MM.1S (cell line): ENCODE data around the gene SCFD2.
"Not testable (repeated sequence)": the region's sequence is repeated elsewhere in the genome, so short reads cannot be mapped to it uniquely, and the experiment has no call there.

ENCODE experiments used
- DNase-seq: peaks from one replicate; pipeline ENCODE4 v3.0.0-alpha.2; 2015
- H2AFZ ChIP-seq: fragments of 300-600 bp; sonication (generic); 2 replicates; pipeline ENCODE4 v1.6.0; 2016; ENCODE audit warnings: antibody characterized with exemption, low read length
- H3F3A ChIP-seq: fragments of 300-600 bp; sonication (generic); 2 replicates; pipeline ENCODE4 v1.6.1; 2016; ENCODE audit warnings: mild to moderate bottlenecking, antibody characterized with exemption, low read length, moderate library complexity, mixed read lengths; ENCODE audit not compliant: insufficient read depth
- H3K27ac ChIP-seq: fragments of 300-600 bp; sonication (generic); 2 replicates; pipeline ENCODE4 v1.5.1; 2016; ENCODE audit warnings: mild to moderate bottlenecking, low read length
- H3K27me3 ChIP-seq: fragments of 300-600 bp; sonication (generic); replicated peaks from 2 replicates; pipeline ENCODE4 v1.6.0; 2016; ENCODE audit warnings: low read length; ENCODE audit not compliant: insufficient read depth
- H3K36me3 ChIP-seq: fragments of 300-600 bp; sonication (generic); replicated peaks from 2 replicates; pipeline ENCODE4 v1.6.1; 2016; ENCODE audit warnings: mild to moderate bottlenecking, low read length, mixed read lengths; ENCODE audit not compliant: insufficient read depth
- H3K4me1 ChIP-seq: fragments of 300-600 bp; sonication (generic); 2 replicates; pipeline ENCODE4 v1.6.1; 2016; ENCODE audit warnings: low read length, mixed read lengths
- H3K4me2 ChIP-seq: fragments of 300-600 bp; sonication (generic); 2 replicates; pipeline ENCODE4 v1.6.0; 2016; ENCODE audit warnings: low read depth, low read length
- H3K4me3 ChIP-seq: fragments of 300-600 bp; sonication (generic); 2 replicates; pipeline ENCODE4 v1.5.1; 2016; ENCODE audit warnings: low read length, mixed read lengths
- H3K79me2 ChIP-seq: fragments of 300-600 bp; sonication (generic); 2 replicates; pipeline ENCODE4 v1.6.1; 2016; ENCODE audit warnings: mixed run types, low read length, mixed read lengths
- H3K9ac ChIP-seq: fragments of 300-600 bp; sonication (generic); 2 replicates; pipeline ENCODE4 v1.6.1; 2016; ENCODE audit warnings: low read length, mixed read lengths
- H3K9me2 ChIP-seq: fragments of 300-600 bp; sonication (generic); replicated peaks from 2 replicates; pipeline ENCODE4 v1.6.1; 2016; ENCODE audit warnings: mild to moderate bottlenecking, low read length, mixed read lengths; ENCODE audit not compliant: insufficient read depth
- H3K9me3 ChIP-seq: fragments of 300-600 bp; sonication (generic); replicated peaks from 2 replicates; pipeline ENCODE4 v1.6.1; 2016; ENCODE audit warnings: mild to moderate bottlenecking, low read length, mixed read lengths; ENCODE audit not compliant: insufficient read depth
- H4K20me1 ChIP-seq: fragments of 300-600 bp; sonication (generic); 2 replicates; pipeline ENCODE4 v1.6.1; 2016; ENCODE audit warnings: mild to moderate bottlenecking, low read length, moderate library complexity, mixed read lengths; ENCODE audit not compliant: insufficient read depth
- EZH2 ChIP-seq: fragments of 300-600 bp; sonication (generic); optimal IDR thresholded peaks from 2 replicates; pipeline ENCODE3; 2017; ENCODE audit warnings: low read depth, mild to moderate bottlenecking, antibody characterized with exemption, low read length, mixed read lengths
- EZH2phosphoT487 ChIP-seq: fragments of 300-600 bp; sonication (generic); IDR thresholded peaks from 2 replicates; pipeline ENCODE4 v1.6.1; 2018; ENCODE audit warnings: antibody characterized with exemption, low read length
- TF ChIP-seq, protein P1 (sequence below): fragments of 300-600 bp; sonication (generic); IDR thresholded peaks from 2 replicates; pipeline ENCODE4 v1.5.1; 2016; ENCODE audit warnings: antibody characterized with exemption, low read length, mixed read lengths

SCFD2 gene

DNA sequence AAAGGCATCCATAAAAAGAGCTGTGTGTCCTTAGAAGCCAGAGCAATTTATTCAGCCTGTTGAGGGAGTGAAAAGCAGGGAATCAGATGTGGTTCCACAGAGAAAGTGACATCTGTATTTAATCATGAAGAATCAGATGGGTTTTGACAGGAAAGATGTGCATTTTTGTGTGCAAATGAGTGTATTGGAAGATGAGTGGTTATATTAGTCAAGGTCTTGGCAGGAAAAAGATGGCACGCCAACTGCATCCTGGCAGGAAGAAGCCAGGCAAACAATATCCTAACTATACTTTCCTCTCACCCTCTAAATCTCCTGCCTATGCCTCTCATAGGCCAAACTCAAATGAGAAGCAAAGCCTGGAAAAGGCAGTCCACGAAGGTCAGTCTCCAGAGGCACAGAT, 59.1 kb downstream of the SCFD2 start:
- no peaks in the 10 kb centered on the region for H3K4me1 ChIP-seq
- no peaks in the 10 kb centered on the region for H4K20me1 ChIP-seq
- H3K27ac ChIP-seq = no peak overlapping the region
- no peak overlapping the region for H3K4me2 ChIP-seq
- no peaks in the 10 kb centered on the region for H3K27me3 ChIP-seq
- H2AFZ ChIP-seq = no peak overlapping the region
- TF ChIP-seq EZH2 = no peak
- TF ChIP-seq EZH2phosphoT487 = no peak
- TF ChIP-seq, protein P1, sequence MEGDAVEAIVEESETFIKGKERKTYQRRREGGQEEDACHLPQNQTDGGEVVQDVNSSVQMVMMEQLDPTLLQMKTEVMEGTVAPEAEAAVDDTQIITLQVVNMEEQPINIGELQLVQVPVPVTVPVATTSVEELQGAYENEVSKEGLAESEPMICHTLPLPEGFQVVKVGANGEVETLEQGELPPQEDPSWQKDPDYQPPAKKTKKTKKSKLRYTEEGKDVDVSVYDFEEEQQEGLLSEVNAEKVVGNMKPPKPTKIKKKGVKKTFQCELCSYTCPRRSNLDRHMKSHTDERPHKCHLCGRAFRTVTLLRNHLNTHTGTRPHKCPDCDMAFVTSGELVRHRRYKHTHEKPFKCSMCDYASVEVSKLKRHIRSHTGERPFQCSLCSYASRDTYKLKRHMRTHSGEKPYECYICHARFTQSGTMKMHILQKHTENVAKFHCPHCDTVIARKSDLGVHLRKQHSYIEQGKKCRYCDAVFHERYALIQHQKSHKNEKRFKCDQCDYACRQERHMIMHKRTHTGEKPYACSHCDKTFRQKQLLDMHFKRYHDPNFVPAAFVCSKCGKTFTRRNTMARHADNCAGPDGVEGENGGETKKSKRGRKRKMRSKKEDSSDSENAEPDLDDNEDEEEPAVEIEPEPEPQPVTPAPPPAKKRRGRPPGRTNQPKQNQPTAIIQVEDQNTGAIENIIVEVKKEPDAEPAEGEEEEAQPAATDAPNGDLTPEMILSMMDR = no peak
- no peaks in the 10 kb centered on the region for H3K9me2 ChIP-seq
- H3K79me2 ChIP-seq = 0 out of 2 replicates have a peak, but pooled peaks cover 12% of the 10 kb centered on the region
- H3K9ac ChIP-seq = no peak overlapping the region
- H3F3A ChIP-seq = no peaks in the 10 kb centered on the region
- DNase-seq = no peak
- no peak overlapping the region for H3K4me3 ChIP-seq
- H3K36me3 ChIP-seq = no peaks in the 10 kb centered on the region
- no peaks in the 10 kb centered on the region for H3K9me3 ChIP-seq

DNA sequence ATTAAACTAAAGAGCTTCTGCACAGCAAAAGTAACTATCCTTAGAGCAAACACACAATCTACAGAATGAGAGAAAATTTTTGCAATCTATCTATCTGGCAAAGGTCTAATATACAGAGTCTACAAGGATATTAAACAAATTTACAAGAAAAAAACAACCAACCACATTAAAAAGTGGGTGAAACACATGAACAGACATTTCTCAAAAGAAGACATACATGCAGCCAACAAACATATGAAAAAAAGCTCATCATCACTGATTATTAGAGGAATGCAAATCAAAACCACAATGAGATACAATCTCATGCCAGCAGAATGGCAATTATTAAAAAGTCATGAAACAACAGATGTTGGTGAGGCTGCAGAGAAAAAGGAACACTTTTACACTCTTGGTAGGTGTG, 73.7 kb downstream of the SCFD2 start:
- H4K20me1 ChIP-seq, H3K4me1 ChIP-seq, H3K4me2 ChIP-seq, H3K4me3 ChIP-seq, H3K36me3 ChIP-seq, H3F3A ChIP-seq, DNase-seq, H3K27me3 ChIP-seq, H3K27ac ChIP-seq, H2AFZ ChIP-seq, H3K9me2 ChIP-seq, H3K9me3 ChIP-seq, H3K9ac ChIP-seq: not testable (repeated sequence)
- peaks cover 32% of the 10 kb centered on the region for H3K79me2 ChIP-seq

DNA sequence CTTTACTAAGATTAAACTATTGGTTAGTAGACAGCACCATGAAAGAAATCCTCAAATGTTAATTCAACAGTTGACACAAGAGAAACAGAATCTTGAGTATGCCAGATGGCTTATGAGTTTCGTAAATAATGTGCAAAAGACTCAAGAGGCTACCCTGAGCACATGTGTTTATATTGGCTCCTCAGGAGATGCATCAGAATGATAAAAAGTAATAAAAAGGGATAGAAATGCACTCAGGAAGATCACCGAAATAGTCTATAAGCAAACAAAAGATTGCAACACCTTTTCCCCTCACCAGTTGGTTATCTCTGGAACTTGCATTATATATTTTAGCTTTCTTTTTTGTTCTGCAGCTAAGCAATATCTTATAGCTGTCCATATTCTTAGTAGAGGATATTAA, 84.4 kb downstream of the SCFD2 start:
- Histone ChIP-seq H3K4me3 (no peak overlapping the region), H2AFZ (no peak overlapping the region), H3F3A (no peaks in the 10 kb centered on the region), H3K9me2 (no peaks in the 10 kb centered on the region), H3K79me2 (peaks cover 14% of the 10 kb centered on the region), H4K20me1 (no peaks in the 10 kb centered on the region), H3K4me1 (no peaks in the 10 kb centered on the region), H3K27ac (no peak overlapping the region), H3K9ac (no peak overlapping the region), H3K4me2 (no peak overlapping the region), H3K27me3 (no peaks in the 10 kb centered on the region), H3K36me3 (no peaks in the 10 kb centered on the region), H3K9me3 (no peaks in the 10 kb centered on the region)
- TF ChIP-seq, protein P1 = no peak
- TF ChIP-seq EZH2phosphoT487 (no peak), EZH2 (no peak)
- DNase-seq = no peak

DNA sequence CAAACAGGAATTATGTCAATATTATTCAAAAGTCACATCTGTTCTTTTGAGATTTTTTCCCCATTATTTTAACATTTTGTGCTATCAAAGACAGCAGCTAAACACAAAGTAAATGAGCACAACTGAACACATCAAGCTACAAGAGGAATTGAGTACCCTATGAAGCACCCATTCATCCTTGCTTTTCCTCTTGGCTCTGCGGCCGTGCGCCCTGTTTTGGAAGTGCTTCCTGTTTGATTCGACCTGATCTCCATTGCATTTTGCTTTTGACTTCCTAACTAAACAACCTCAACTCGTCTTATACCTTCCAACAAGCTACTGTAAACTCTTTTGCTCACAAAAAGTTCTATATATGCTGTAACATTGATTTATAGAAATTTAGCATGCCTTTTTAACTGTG, 85.0 kb downstream of the SCFD2 start:
- peaks cover 9% of the 10 kb centered on the region; the same call in 1 of the 2 replicates for H3K79me2 ChIP-seq
- no peak overlapping the region for H3K27ac ChIP-seq
- no peak for DNase-seq
- H3K36me3 ChIP-seq = no peaks in the 10 kb centered on the region
- no peak overlapping the region for H3K9ac ChIP-seq
- no peaks in the 10 kb centered on the region for H3K4me1 ChIP-seq
- no peaks in the 10 kb centered on the region for H3K9me3 ChIP-seq
- TF ChIP-seq, protein P1 = no peak
- TF ChIP-seq EZH2 (no peak), EZH2phosphoT487 (no peak)
- no peaks in the 10 kb centered on the region for H3F3A ChIP-seq
- H3K9me2 ChIP-seq = no peaks in the 10 kb centered on the region
- no peak overlapping the region for H2AFZ ChIP-seq
- H3K27me3 ChIP-seq = no peaks in the 10 kb centered on the region
- H3K4me3 ChIP-seq = no peak overlapping the region
- H3K4me2 ChIP-seq = no peak overlapping the region
- H4K20me1 ChIP-seq = no peaks in the 10 kb centered on the region
